HFFc6 (cell line): ENCODE measurements around the gene OR5AK2. TPM values are rescaled to one million over a fixed set of nuclear protein-coding genes. Genes with fewer than 3 reads are reported as not detected.
"Not testable (repeated sequence)": the region's sequence is repeated elsewhere in the genome, so short reads cannot be mapped to it uniquely, and the experiment has no call there.

Source experiments
- DNase-seq: peaks from one replicate; pipeline ENCODE4 v3.0.0-alpha.2; 2018
- H3K27ac Mint-ChIP-seq: 2 replicates; pipeline ENCODE4 v1.8.0; 2020; ENCODE audit warnings: mild to moderate bottlenecking, mixed read lengths
- H3K27me3 Mint-ChIP-seq: 2 replicates; pipeline ENCODE4 v1.8.0; 2021; ENCODE audit warnings: mild to moderate bottlenecking, moderate library complexity, mixed read lengths; ENCODE audit not compliant: insufficient read depth
- H3K36me3 Mint-ChIP-seq: 2 replicates; pipeline ENCODE4 v1.8.0; 2021; ENCODE audit warnings: low read depth, mixed read lengths
- H3K4me1 Mint-ChIP-seq: 2 replicates; pipeline ENCODE4 v1.8.0; 2020; ENCODE audit warnings: low read depth, mixed read lengths
- H3K4me3 Mint-ChIP-seq: 2 replicates; pipeline ENCODE4 v1.8.0; 2020; ENCODE audit warnings: mild to moderate bottlenecking, moderate library complexity, mixed read lengths
- H3K9me3 Mint-ChIP-seq: 2 replicates; pipeline ENCODE4 v1.8.0; 2020; ENCODE audit warnings: mild to moderate bottlenecking, mixed read lengths
- CTCF ChIP-seq: fragments of 200-600 bp; sonication (generic); IDR thresholded peaks from 2 replicates; pipeline ENCODE4 v1.5.0; 2021; ENCODE audit warnings: antibody characterized with exemption, mild to moderate bottlenecking
- long read RNA-seq: library from polyadenylated mRNA; unstranded; transcript quantifications from one replicate; pipeline ENCODE4 v2.0.0, GENCODE V29; 2019
- total RNA-seq, 6 experiments: library from RNA; stranded (reverse); fragmentation: NEBNext Ultra II Directional; extraction: Animal tissue kit (Norgen Biotek cat#: 25700); gene quantifications; 2 replicates in 1 of 6; 3 replicates in 5 of 6; pipeline ENCODE4 v1.2.3, GENCODE V29; 2021

The OR5AK2 gene
- total RNA-seq: not detected
- long read RNA-seq: 0 reads

DNA sequence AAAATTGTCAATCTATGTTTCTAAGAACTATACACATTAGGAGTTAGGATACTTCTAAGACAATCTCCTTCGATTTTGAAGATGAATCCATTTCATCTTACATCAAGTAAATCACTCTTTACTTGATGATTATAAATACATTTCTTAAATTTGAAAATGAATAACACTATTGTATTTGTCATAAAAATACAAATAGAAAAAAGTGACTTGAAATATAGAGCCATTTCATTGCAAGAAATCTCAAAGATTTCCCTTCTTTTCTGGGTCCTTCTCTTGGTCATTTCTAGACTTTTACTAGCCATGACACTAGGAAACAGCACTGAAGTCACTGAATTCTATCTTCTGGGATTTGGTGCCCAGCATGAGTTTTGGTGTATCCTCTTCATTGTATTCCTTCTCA, at the start of gene OR5AK2:
Gene OR5AK2, plus strand, starts transcription at position 301 of the 400 bp plus-strand sequence. Its CDS starts 0 bp downstream, at position 301.
- no peaks in the 10 kb centered on the region for H3K27me3 Mint-ChIP-seq
- H3K4me3 Mint-ChIP-seq: no peak within 1 kb of the TSS
- no peaks in the 10 kb centered on the region for H3K9me3 Mint-ChIP-seq
- no peak for TF ChIP-seq CTCF
- no peak for DNase-seq
- H3K36me3 Mint-ChIP-seq: no peaks in the 10 kb centered on the region
- no peaks in the 10 kb centered on the region for H3K4me1 Mint-ChIP-seq
- no peak within 1 kb of the TSS for H3K27ac Mint-ChIP-seq

DNA sequence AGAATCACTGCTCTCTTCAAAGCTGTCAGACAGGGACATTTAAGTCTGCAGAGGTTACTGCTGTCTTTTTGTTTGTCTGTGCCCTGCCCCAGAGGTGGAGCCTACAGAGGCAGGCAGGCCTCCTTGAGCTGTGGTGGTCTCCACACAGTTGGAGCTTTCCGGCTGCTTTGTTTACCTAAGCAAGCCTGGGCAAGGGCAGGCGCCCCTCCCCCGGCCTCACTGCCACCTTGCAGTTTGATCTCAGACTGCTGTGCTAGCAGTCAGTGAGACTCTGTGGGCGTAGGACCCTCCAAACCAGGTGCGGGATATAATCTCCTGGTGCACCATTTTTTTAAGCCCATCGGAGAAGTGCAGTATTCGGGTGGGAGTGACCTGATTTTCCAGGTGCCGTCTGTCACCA, 43.2 kb upstream of the OR5AK2 start:
- not testable (repeated sequence) for H3K36me3 Mint-ChIP-seq, DNase-seq, H3K27me3 Mint-ChIP-seq, H3K27ac Mint-ChIP-seq, H3K4me3 Mint-ChIP-seq, H3K4me1 Mint-ChIP-seq
- peaks cover 14% of the 10 kb centered on the region for H3K9me3 Mint-ChIP-seq

- Mint-ChIP-seq H3K4me1 (no peaks in the 10 kb centered on the region), H3K9me3 (peaks cover 34% of the 10 kb centered on the region), H3K27me3 (no peaks in the 10 kb centered on the region; the same call in 1 of the 2 replicates), H3K4me3 (no peak overlapping the region), H3K36me3 (no peaks in the 10 kb centered on the region; the same call in 1 of the 2 replicates), H3K27ac (no peak overlapping the region)
- no peak for TF ChIP-seq CTCF
- DNase-seq: no peak
Measured at GRCh38 chr11:56948991-56949515, 39.7 kb upstream of the OR5AK2 start.

DNA sequence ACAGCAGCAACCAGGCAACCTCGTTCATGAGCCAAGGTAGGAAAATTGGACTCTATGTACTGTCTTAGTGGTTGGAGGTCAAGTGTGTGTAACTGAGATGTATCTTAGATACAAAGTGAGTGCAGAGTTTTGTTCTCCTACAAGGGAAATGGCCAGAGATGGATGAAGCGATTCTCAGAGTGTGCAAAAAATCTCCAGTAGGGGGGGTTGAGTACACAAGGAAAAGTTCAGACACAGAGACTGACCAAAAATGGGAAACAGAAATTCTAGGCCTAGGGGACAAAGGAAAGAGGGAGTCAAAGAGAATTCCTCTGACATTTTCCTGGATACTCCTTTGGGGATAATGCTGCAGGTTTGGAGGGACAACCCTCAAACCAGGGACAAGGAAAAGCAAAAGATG, 38.2 kb upstream of the OR5AK2 start:
- Mint-ChIP-seq H3K27me3 (no peaks in the 10 kb centered on the region; the same call in 1 of the 2 replicates), H3K9me3 (peaks cover 34% of the 10 kb centered on the region), H3K36me3 (no peaks in the 10 kb centered on the region; the same call in 1 of the 2 replicates), H3K27ac (no peak overlapping the region), H3K4me3 (no peak overlapping the region), H3K4me1 (no peaks in the 10 kb centered on the region)
- DNase-seq: no peak
- TF ChIP-seq CTCF: no peak

DNA sequence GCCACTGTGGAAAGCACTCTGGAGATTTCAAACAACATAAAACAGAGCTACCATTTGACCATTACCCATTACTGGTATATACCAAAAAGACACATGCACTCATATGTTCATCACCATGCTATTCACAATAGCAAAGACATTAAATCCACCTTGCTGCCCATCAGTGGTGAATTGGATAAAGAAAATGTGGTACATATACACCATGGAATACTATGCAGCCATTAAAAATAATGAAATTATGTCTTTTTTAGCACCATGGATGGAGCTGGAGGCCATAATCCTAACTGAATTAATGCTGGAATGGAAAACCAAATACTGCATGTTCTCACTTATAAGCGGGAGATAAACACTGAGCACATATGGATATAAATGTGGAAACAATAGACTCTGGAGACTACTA, 34.8 kb upstream of the OR5AK2 start:
- not testable (repeated sequence) for H3K36me3 Mint-ChIP-seq, H3K27ac Mint-ChIP-seq, H3K27me3 Mint-ChIP-seq, DNase-seq, H3K4me1 Mint-ChIP-seq, H3K4me3 Mint-ChIP-seq
- peaks cover 25% of the 10 kb centered on the region for H3K9me3 Mint-ChIP-seq

- H3K36me3 Mint-ChIP-seq: no peaks in the 10 kb centered on the region
- DNase-seq: no peak
- TF ChIP-seq CTCF: no peak
- no peak overlapping the region for H3K4me3 Mint-ChIP-seq
- no peaks in the 10 kb centered on the region for H3K27me3 Mint-ChIP-seq
- peaks cover 4% of the 10 kb centered on the region; the same call in 1 of the 2 replicates for H3K9me3 Mint-ChIP-seq
- no peak overlapping the region for H3K27ac Mint-ChIP-seq
- H3K4me1 Mint-ChIP-seq: no peaks in the 10 kb centered on the region
Measured at GRCh38 chr11:56961609-56962008, 27.1 kb upstream of the OR5AK2 start.
